ENCODE measurements around the gene LRP1-AS. TPM values are rescaled to one million over a fixed set of nuclear protein-coding genes. Genes with fewer than 3 reads are reported as not detected.

Gene LRP1-AS
- total RNA-seq, 1 experiment from 2014 or later: not detected

GRCh38 chr12:57141249-57141648, 6.2 kb downstream of the LRP1-AS start:
- DNase-seq (ENCODE audit: low spot score): no peak

- DNase-seq (ENCODE audit: low spot score): no peak
Measured at GRCh38 chr12:57139796-57140649, 7.4 kb downstream of the LRP1-AS start.

- DNase-seq (ENCODE audit: low spot score): peak; percentile 28
Measured at GRCh38 chr12:57138526-57139272, 8.7 kb downstream of the LRP1-AS start.

GRCh38 chr12:57135527-57136326, 11.7 kb downstream of the LRP1-AS start:
- no peak for DNase-seq (ENCODE audit: low spot score)

- no peak for DNase-seq (ENCODE audit: low spot score)
Measured at GRCh38 chr12:57134949-57135348, 12.5 kb downstream of the LRP1-AS start.

- DNase-seq (ENCODE audit: low spot score): no peak
Measured at GRCh38 chr12:57133916-57134315, 13.5 kb downstream of the LRP1-AS start.

- DNase-seq (ENCODE audit: low spot score): no peak
Measured at GRCh38 chr12:57133013-57133569, 14.3 kb downstream of the LRP1-AS start.

- no peak for DNase-seq (ENCODE audit: low spot score)
Measured at GRCh38 chr12:57131896-57132744, 15.3 kb downstream of the LRP1-AS start.

- no peak for DNase-seq (ENCODE audit: low spot score)
Measured at GRCh38 chr12:57130941-57131340, 16.5 kb downstream of the LRP1-AS start.

GRCh38 chr12:57129889-57130288, 17.5 kb downstream of the LRP1-AS start:
- DNase-seq (ENCODE audit: low spot score): no peak

- DNase-seq (ENCODE audit: low spot score): no peak
Measured at GRCh38 chr12:57129321-57129842, 18.0 kb downstream of the LRP1-AS start.

GRCh38 chr12:57128519-57129247, 18.7 kb downstream of the LRP1-AS start:
- no peak for DNase-seq (ENCODE audit: low spot score)

GRCh38 chr12:57127726-57128518, 19.5 kb downstream of the LRP1-AS start, which contains the start of gene LRP1:
TSS of gene LRP1 (plus strand) at chr12:57128483. CDS start at chr12:57128965, 482 bp downstream.
- peak; percentile 77 for DNase-seq (ENCODE audit: low spot score)

GRCh38 chr12:57127101-57127725, 20.2 kb downstream of the LRP1-AS start:
- peak; percentile 92 for DNase-seq (ENCODE audit: low spot score)

GRCh38 chr12:57126561-57126960, 20.9 kb downstream of the LRP1-AS start:
- DNase-seq (ENCODE audit: low spot score): no peak

GRCh38 chr12:57126061-57126460, 21.4 kb downstream of the LRP1-AS start:
- DNase-seq (ENCODE audit: low spot score): no peak

GRCh38 chr12:57124261-57124877, 23.1 kb downstream of the LRP1-AS start:
- peak; percentile 86 for DNase-seq (ENCODE audit: low spot score)

GRCh38 chr12:57123813-57124212, 23.6 kb downstream of the LRP1-AS start:
- no peak for DNase-seq (ENCODE audit: low spot score)

All from HT-29 (cell line).